GM10248 (cell line): ENCODE measurements around the gene KCNJ15.
"Not testable (repeated sequence)": the region's sequence is repeated elsewhere in the genome, so short reads cannot be mapped to it uniquely, and the experiment has no call there.

Experiments
- CTCF ChIA-PET: fragments of 300-600 bp; sonication (Branson Sonifier 250); formaldehyde crosslinking; extraction: SDS; loops from one replicate; lab custom pipeline; 2021; ENCODE audit warnings: antibody characterized with exemption; lab: Yijun Ruan, JAX
- POLR2A ChIA-PET: fragments of 350-650 bp; sonication (Branson Sonifier 250); formaldehyde crosslinking; extraction: SDS; loops from one replicate; lab custom pipeline; 2020; ENCODE audit warnings: antibody characterized with exemption; lab: Yijun Ruan, JAX
- DNase-seq: peaks from one replicate; pipeline ENCODE4 v3.0.0; 2012; ENCODE audit errors: extremely low spot score
- CTCF ChIP-seq: IDR thresholded peaks from 2 replicates; pipeline ENCODE4 v1.5.1; 2012; ENCODE audit warnings: mild to moderate bottlenecking, low read depth; ENCODE audit errors: extremely low read depth, missing control alignments, control extremely low read depth

Gene KCNJ15

GRCh38 chr21:38234395-38235142, 22.2 kb upstream of the KCNJ15 start:
- TF ChIP-seq CTCF, result no peak
- POLR2A ChIA-PET, result no interaction called here
- no peak for DNase-seq
- CTCF ChIA-PET, result interaction anchor here (0.8 to 3.9 kb wide), 5 partner anchors 10 to 122 kb away, joined by 3 to 22 read pairs (median 5); no protein-coding TSS in a partner anchor

- DNase-seq, POLR2A ChIA-PET: not testable (repeated sequence)
- CTCF ChIA-PET, result interaction anchor here (0.9 to 3.9 kb wide), 4 partner anchors 11 to 118 kb away, joined by 3 to 22 read pairs (median 12); no protein-coding TSS in a partner anchor
These were observed 21.5 kb upstream of the KCNJ15 start for GRCh38 chr21:38235251-38235650.

- DNase-seq, result no peak
- no peak for TF ChIP-seq CTCF
- ChIA-PET POLR2A (no interaction called here), CTCF (interaction anchor here (1.0 to 3.9 kb wide), 5 partner anchors 9 to 117 kb away, joined by 3 to 22 read pairs (median 5); no protein-coding TSS in a partner anchor)
These were observed 20.6 kb upstream of the KCNJ15 start for GRCh38 chr21:38236232-38236631.

GRCh38 chr21:38239672-38240071, 17.1 kb upstream of the KCNJ15 start:
- no peak for DNase-seq
- no peak for TF ChIP-seq CTCF
- POLR2A ChIA-PET, result no interaction called here
- CTCF ChIA-PET, result interaction anchor here (0.7 to 1.2 kb wide), 2 partner anchors 9 to 30 kb away, joined by 3 read pairs; no protein-coding TSS in a partner anchor

GRCh38 chr21:38240129-38240528, 16.7 kb upstream of the KCNJ15 start:
- ChIA-PET CTCF (interaction anchor here (0.7 kb wide), 1 partner anchor 30 kb away, joined by 3 read pairs; no protein-coding TSS in a partner anchor), POLR2A (no interaction called here)
- DNase-seq, result no peak
- TF ChIP-seq CTCF, result no peak

- no peak for TF ChIP-seq CTCF
- CTCF ChIA-PET, result no interaction called here
- POLR2A ChIA-PET, result no interaction called here
- DNase-seq, result no peak
These were observed 15.6 kb upstream of the KCNJ15 start for GRCh38 chr21:38241029-38241740.

- ChIA-PET CTCF (interaction anchor here (0.9 to 1.3 kb wide), 2 partner anchors 13 to 22 kb away, joined by 3 to 5 read pairs; no protein-coding TSS in a partner anchor), POLR2A (no interaction called here)
- DNase-seq, result no peak
- no peak for TF ChIP-seq CTCF
These were observed 14.7 kb upstream of the KCNJ15 start for GRCh38 chr21:38242061-38242460.
